Heart left ventricle (tissue), 13 donors: ENCODE measurements around the gene ANKRD13B.
"Not testable (repeated sequence)": the region's sequence is repeated elsewhere in the genome, so short reads cannot be mapped to it uniquely, and the experiment has no call there.

ENCODE experiments used
- POLR2A ChIP-seq, 2 donors: fragments of 450-650 bp; IDR thresholded peaks; one replicate each; pipeline ENCODE4 v1.6.1; 2017; ENCODE audit warnings: antibody characterized with exemption in 2 of 2, mild to moderate bottlenecking in 2 of 2, moderate library complexity in 2 of 2
- TF ChIP-seq, protein P1 (sequence below), 12 donors: fragments of 200-600 bp; sonication (generic) in 4 of 12; IDR thresholded peaks; one replicate each; pipeline versions ENCODE4 v1.5.0 to v1.8.0; 2018 to 2022; ENCODE audit warnings: antibody characterized with exemption in 12 of 12, mild to moderate bottlenecking in 5 of 12
- donor health status: ischemic (EF 13 %, LVEDD 7.1; RV severe dilation, severe dysfunction).
- donor health status: DM: no; HTN: yes; CAD: no.
- donor health status: DM: no; HTN: no; CAD: no.
- donor health status: ischemic (EF 25% LVEDD 6.9; RV normal size, moderate dysfunction).
- donor health status: ischemic (EF 25% LVEDD 5.7; RV mildly dilated, moderate dysfunction).
- donor health status: ischemic (EF 35%, LVEDD 5.7; RV mildly dilated, moderate dysfunction).
- donor health status: nonischemic (EF 11% LVEDD 7.7; RV severe dilation, severe dysfunction).
- donor health status: DM: yes; HTN: yes; CAD: no.
- donor health status: PGD.
- donor health status: ischemic (EF 29% LVEDD 5.4; RV normal size, mild dysfunction).
- donor health status: nonischemic (EF 23%, LVEDD 6.1; RV moderate dilation, normal function).

DNA sequence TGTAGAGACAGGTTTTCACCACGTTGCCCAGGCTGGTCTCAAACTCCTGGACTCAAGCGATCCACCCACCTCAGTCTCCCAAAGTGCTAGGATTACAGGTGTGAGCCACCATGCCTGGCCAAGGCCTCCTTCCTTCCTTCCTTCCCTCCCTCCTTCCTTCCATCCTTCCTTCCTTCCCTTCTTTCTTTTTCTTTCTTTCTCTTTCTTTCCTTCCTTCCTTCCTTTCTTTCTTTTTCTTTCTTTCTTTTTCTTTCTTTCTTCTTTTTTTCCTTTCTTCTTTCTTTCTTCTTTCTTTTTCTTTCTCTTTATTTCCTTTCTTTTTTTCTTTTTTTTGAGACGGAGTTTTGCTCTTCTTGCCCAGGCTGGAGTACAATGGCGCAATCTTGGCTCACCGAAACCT, 34.8 kb upstream of the ANKRD13B start:
- TF ChIP-seq, protein P1, sequence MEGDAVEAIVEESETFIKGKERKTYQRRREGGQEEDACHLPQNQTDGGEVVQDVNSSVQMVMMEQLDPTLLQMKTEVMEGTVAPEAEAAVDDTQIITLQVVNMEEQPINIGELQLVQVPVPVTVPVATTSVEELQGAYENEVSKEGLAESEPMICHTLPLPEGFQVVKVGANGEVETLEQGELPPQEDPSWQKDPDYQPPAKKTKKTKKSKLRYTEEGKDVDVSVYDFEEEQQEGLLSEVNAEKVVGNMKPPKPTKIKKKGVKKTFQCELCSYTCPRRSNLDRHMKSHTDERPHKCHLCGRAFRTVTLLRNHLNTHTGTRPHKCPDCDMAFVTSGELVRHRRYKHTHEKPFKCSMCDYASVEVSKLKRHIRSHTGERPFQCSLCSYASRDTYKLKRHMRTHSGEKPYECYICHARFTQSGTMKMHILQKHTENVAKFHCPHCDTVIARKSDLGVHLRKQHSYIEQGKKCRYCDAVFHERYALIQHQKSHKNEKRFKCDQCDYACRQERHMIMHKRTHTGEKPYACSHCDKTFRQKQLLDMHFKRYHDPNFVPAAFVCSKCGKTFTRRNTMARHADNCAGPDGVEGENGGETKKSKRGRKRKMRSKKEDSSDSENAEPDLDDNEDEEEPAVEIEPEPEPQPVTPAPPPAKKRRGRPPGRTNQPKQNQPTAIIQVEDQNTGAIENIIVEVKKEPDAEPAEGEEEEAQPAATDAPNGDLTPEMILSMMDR (IDR thresholded peaks at IDR 0.05), result not testable (repeated sequence)
- TF ChIP-seq POLR2A (IDR thresholded peaks at IDR 0.05), result not testable (repeated sequence)
